GM12878 (cell line): ENCODE results near the gene ATP5F1D. TPM values are rescaled to one million over a fixed set of nuclear protein-coding genes. Genes with fewer than 3 reads are reported as not detected.

ENCODE experiments used
- BMI1 ChIP-seq: fragments of 450-650 bp; IDR thresholded peaks from 2 replicates; pipeline ENCODE4 v1.6.1; 2016; ENCODE audit warnings: mild to moderate bottlenecking, moderate library complexity, borderline replicate concordance
- CBX3 ChIP-seq: fragments of 200-600 bp; sonication (generic); IDR thresholded peaks from 2 replicates; pipeline ENCODE4 v1.6.1; 2016; ENCODE audit warnings: low read depth, borderline replicate concordance
- ETV6 ChIP-seq, 2 experiments: fragments of 450-650 bp in 1 of 2; IDR thresholded peaks in 1 of 2; conservative IDR thresholded peaks in 1 of 2; 2 replicates each; pipeline ENCODE4 v1.6.1; 2014; ENCODE audit warnings: antibody characterized with exemption in 1 of 2, borderline replicate concordance in 1 of 2, low read depth in 1 of 2, mild to moderate bottlenecking in 1 of 2, moderate library complexity in 1 of 2
- FOXM1 ChIP-seq: IDR thresholded peaks from 2 replicates; pipeline ENCODE4 v1.6.1; 2012; ENCODE audit warnings: low read depth, mild to moderate bottlenecking, inconsistent platforms, low read length, moderate library complexity
- HDGF ChIP-seq: fragments of 450-650 bp; IDR thresholded peaks from 2 replicates; pipeline ENCODE4 v1.6.1; 2016; ENCODE audit warnings: antibody characterized with exemption
- IKZF2 ChIP-seq, 2 experiments: fragments of 450-650 bp; IDR thresholded peaks; 2 replicates each; pipeline ENCODE4 v1.6.1; 2017; ENCODE audit warnings: mild to moderate bottlenecking in 2 of 2, moderate library complexity in 2 of 2
- NR2C1 ChIP-seq: fragments of 450-650 bp; IDR thresholded peaks from 2 replicates; pipeline ENCODE4 v1.6.1; 2017; ENCODE audit warnings: antibody characterized with exemption, mild to moderate bottlenecking, moderate library complexity
- SMAD5 ChIP-seq: IDR thresholded peaks from 2 replicates; pipeline ENCODE4 v1.6.1; 2016; ENCODE audit warnings: antibody characterized with exemption, low read depth
- SREBF1 ChIP-seq: IDR thresholded peaks from 2 replicates; pipeline ENCODE4 v1.6.1; 2012; ENCODE audit warnings: mild to moderate bottlenecking, low read length
- SUPT20H ChIP-seq: IDR thresholded peaks from 2 replicates; pipeline ENCODE4 v1.6.1; 2011; ENCODE audit warnings: low read depth, mild to moderate bottlenecking, low read length, moderate library complexity, borderline replicate concordance; ENCODE audit not compliant: control insufficient read depth
- TAF1 ChIP-seq: IDR thresholded peaks from 2 replicates; pipeline ENCODE4 v1.6.1; 2011; ENCODE audit warnings: mild to moderate bottlenecking, low read depth, low read length, borderline replicate concordance
- ZNF207 ChIP-seq: fragments of 450-650 bp; IDR thresholded peaks from 2 replicates; pipeline ENCODE4 v1.6.1; 2014; ENCODE audit warnings: antibody characterized with exemption, mild to moderate bottlenecking, borderline replicate concordance
- ZNF622 ChIP-seq: fragments of 450-650 bp; IDR thresholded peaks from 2 replicates; pipeline ENCODE4 v1.6.1; 2017; ENCODE audit warnings: mild to moderate bottlenecking, inconsistent platforms
- polyA plus RNA-seq, 11 experiments: library from polyadenylated mRNA; depleted of rRNA in 4 of 11; unstranded in 6 of 11; stranded (reverse) in 5 of 11; fragments of >200 nt; fragmentation: Nextera tagmentation in 4 of 11; fragmentation: Illumina TruSeq in 1 of 11; extraction: Ambion mirVana in 4 of 11; extraction: Trizol in 1 of 11; gene quantifications; 1 replicate in 1 of 11; 2 replicates in 10 of 11; pipeline versions ENCODE4 v1.2.1 to v1.2.3, GENCODE V29; 2011 to 2016; ENCODE audit warnings: inconsistent platforms in 2 of 11, missing spikeins in 2 of 11, low read depth in 1 of 11
- total RNA-seq, 4 experiments: library from RNA; depleted of rRNA in 3 of 4; stranded (reverse); fragments of >200 nt in 3 of 4; fragmentation: Illumina TruSeq in 1 of 4; extraction: Trizol in 1 of 4; gene quantifications; 2 replicates each; pipeline versions ENCODE4 v1.2.1 to v1.2.3, GENCODE V29; 2013 to 2021
- TF ChIP-seq, protein P1 (sequence below): fragments of 450-650 bp; IDR thresholded peaks from 2 replicates; pipeline ENCODE4 v1.6.1; 2017; ENCODE audit warnings: mild to moderate bottlenecking, low read depth, inconsistent platforms; ENCODE audit not compliant: poor library complexity, severe bottlenecking
- TF ChIP-seq, protein P2 (sequence below): fragments of 450-650 bp; IDR thresholded peaks from 2 replicates; pipeline ENCODE4 v1.6.1; 2016; ENCODE audit warnings: mild to moderate bottlenecking, moderate library complexity, borderline replicate concordance
- TF ChIP-seq, protein P3 (sequence below): fragments of 450-650 bp; formaldehyde crosslinking; IDR thresholded peaks from 2 replicates; pipeline ENCODE4 v1.4.0; 2022; ENCODE audit warnings: mild to moderate bottlenecking, moderate library complexity
- TF ChIP-seq, protein P4 (sequence below): IDR thresholded peaks from 2 replicates; pipeline ENCODE4 v1.6.1; 2011; ENCODE audit warnings: mild to moderate bottlenecking, low read depth, low read length, moderate library complexity; ENCODE audit not compliant: insufficient replicate concordance

Gene ATP5F1D
- total and polyA plus RNA-seq, 10 of the 15 experiments (the other 5 are each of a cell fraction or from before 2014, with no cell fraction given): 7.2 to 357 (median 49.5) TPM

DNA sequence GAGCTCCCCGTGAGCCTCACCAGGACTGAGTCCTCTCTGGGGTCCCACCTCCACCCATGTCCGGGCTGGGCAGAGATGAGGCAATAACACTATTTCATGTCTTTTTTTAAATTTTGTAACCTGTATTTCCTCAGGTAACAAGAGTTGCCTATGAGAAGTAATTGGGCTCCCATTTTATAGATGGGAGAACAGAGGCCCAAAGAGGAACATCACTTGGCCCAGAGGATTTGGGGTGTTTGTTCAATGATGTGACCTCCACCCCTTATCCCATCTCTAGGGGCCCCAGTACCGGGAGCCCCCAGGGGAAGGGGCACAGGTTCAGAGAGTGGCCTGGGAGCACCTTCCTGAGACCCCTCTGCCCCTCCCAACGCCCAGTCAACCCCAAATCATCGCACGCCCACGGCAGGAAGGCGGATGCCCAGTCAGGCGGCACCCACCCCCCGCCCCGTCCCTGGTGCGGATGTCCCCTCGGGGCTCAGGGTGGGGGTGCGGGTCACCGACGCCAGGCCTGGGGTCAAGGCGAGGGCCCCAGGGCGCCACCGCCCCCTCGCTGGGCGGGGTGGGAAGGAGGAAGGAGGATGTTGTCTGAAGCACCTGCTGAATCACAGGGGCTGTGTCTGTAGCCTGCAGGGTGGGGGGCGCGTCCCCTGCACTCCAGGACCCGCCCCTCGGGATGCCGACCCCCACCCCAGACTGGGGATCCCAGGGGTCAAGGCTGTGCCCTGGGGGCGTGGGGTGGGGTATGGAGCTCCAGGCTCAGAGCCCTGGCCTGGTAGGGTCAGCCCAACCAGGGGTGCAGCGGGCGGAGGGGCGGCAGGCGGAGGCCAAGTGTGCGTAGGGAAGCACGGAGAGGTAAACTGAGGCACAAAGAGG is 18.6 kb downstream of the ATP5F1D start (continued):
- TF ChIP-seq, protein P1, sequence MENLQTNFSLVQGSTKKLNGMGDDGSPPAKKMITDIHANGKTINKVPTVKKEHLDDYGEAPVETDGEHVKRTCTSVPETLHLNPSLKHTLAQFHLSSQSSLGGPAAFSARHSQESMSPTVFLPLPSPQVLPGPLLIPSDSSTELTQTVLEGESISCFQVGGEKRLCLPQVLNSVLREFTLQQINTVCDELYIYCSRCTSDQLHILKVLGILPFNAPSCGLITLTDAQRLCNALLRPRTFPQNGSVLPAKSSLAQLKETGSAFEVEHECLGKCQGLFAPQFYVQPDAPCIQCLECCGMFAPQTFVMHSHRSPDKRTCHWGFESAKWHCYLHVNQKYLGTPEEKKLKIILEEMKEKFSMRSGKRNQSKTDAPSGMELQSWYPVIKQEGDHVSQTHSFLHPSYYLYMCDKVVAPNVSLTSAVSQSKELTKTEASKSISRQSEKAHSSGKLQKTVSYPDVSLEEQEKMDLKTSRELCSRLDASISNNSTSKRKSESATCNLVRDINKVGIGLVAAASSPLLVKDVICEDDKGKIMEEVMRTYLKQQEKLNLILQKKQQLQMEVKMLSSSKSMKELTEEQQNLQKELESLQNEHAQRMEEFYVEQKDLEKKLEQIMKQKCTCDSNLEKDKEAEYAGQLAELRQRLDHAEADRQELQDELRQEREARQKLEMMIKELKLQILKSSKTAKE: no peak
- TF ChIP-seq, protein P2, sequence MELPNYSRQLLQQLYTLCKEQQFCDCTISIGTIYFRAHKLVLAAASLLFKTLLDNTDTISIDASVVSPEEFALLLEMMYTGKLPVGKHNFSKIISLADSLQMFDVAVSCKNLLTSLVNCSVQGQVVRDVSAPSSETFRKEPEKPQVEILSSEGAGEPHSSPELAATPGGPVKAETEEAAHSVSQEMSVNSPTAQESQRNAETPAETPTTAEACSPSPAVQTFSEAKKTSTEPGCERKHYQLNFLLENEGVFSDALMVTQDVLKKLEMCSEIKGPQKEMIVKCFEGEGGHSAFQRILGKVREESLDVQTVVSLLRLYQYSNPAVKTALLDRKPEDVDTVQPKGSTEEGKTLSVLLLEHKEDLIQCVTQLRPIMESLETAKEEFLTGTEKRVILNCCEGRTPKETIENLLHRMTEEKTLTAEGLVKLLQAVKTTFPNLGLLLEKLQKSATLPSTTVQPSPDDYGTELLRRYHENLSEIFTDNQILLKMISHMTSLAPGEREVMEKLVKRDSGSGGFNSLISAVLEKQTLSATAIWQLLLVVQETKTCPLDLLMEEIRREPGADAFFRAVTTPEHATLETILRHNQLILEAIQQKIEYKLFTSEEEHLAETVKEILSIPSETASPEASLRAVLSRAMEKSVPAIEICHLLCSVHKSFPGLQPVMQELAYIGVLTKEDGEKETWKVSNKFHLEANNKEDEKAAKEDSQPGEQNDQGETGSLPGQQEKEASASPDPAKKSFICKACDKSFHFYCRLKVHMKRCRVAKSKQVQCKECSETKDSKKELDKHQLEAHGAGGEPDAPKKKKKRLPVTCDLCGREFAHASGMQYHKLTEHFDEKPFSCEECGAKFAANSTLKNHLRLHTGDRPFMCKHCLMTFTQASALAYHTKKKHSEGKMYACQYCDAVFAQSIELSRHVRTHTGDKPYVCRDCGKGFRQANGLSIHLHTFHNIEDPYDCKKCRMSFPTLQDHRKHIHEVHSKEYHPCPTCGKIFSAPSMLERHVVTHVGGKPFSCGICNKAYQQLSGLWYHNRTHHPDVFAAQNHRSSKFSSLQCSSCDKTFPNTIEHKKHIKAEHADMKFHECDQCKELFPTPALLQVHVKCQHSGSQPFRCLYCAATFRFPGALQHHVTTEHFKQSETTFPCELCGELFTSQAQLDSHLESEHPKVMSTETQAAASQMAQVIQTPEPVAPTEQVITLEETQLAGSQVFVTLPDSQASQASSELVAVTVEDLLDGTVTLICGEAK: no peak; the same call in 1 of the 2 replicates
- TF ChIP-seq IKZF2 (IDR thresholded peaks at IDR 0.05) (no peak), ETV6 (conservative IDR thresholded peaks at IDR 0.05 in 1 of 2, IDR thresholded peaks at IDR 0.05 in 1 of 2; ENCODE audit: borderline replicate concordance in 1 of 2, low read depth in 1 of 2) (0 out of 4 replicates have a peak, but pooled peaks of 1 of the 2 experiments have one; percentile 40), TAF1 (no peak), CBX3 (no peak), NR2C1 (peak; percentile 58; the same call in 1 of the 2 replicates), FOXM1 (no peak), BMI1 (no peak), ZNF207 (no peak), SREBF1 (no peak), HDGF (0 out of 2 replicates have a peak, but pooled peaks have one; percentile 47), SMAD5 (no peak), SUPT20H (no peak), ZNF622 (no peak)
- TF ChIP-seq, protein P3, sequence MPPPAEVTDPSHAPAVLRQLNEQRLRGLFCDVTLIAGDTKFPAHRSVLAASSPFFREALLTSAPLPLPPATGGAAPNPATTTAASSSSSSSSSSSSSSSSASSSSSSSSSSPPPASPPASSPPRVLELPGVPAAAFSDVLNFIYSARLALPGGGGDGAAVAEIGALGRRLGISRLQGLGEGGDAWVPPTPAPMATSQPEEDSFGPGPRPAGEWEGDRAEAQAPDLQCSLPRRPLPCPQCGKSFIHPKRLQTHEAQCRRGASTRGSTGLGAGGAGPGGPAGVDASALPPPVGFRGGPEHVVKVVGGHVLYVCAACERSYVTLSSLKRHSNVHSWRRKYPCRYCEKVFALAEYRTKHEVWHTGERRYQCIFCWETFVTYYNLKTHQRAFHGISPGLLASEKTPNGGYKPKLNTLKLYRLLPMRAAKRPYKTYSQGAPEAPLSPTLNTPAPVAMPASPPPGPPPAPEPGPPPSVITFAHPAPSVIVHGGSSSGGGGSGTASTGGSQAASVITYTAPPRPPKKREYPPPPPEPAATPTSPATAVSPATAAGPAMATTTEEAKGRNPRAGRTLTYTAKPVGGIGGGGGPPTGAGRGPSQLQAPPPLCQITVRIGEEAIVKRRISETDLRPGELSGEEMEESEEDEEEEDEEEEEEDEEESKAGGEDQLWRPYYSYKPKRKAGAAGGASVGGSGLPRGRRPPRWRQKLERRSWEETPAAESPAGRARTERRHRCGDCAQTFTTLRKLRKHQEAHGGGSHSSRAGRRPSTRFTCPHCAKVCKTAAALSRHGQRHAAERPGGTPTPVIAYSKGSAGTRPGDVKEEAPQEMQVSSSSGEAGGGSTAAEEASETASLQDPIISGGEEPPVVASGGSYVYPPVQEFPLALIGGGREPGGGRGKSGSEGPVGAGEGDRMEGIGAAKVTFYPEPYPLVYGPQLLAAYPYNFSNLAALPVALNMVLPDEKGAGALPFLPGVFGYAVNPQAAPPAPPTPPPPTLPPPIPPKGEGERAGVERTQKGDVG (CRISPR knock-in tag): no peak
- TF ChIP-seq, protein P4, sequence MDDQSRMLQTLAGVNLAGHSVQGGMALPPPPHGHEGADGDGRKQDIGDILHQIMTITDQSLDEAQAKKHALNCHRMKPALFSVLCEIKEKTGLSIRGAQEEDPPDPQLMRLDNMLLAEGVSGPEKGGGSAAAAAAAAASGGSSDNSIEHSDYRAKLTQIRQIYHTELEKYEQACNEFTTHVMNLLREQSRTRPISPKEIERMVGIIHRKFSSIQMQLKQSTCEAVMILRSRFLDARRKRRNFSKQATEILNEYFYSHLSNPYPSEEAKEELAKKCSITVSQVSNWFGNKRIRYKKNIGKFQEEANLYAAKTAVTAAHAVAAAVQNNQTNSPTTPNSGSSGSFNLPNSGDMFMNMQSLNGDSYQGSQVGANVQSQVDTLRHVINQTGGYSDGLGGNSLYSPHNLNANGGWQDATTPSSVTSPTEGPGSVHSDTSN: no peak
